ENCODE data around the gene SEMA4C. TPM values are rescaled to one million over a fixed set of nuclear protein-coding genes. Genes with fewer than 3 reads are reported as not detected.

The SEMA4C gene
- total RNA-seq, 4 donors from 2014 or later = 10.4 to 27.1 (median 17.8) TPM

GRCh38 chr2:96847586-96847985 lies 22.3 kb downstream of the SEMA4C start:
- TF ChIP-seq CTCF (IDR thresholded peaks at IDR 0.05; ENCODE audit: low read depth) = no peak

- TF ChIP-seq CTCF (IDR thresholded peaks at IDR 0.05; ENCODE audit: low read depth) = no peak
Observed at GRCh38 chr2:96846825-96847224, 23.1 kb downstream of the SEMA4C start.

DNA sequence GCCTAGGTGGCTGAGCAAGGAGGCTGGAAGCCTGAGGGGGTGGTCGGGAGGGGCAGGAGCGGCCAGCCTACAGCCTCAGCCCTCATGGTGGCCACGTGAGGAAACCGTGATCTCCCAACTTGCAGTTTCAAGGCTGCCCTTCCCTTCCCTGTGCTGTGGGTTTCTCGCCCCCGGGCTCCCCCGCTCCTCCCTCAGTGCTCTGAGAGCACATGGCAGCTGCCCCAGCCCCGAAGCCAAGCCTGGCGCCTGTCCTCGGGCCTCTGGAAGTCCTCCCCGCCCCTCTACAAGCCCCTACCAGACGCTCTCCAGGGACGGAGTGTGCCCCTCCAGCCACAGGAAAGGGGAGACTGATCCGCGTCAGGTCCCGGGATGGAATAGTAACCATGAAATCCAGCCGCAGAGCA lies 25.5 kb downstream of the SEMA4C start:
- no peak for TF ChIP-seq CTCF (IDR thresholded peaks at IDR 0.05; ENCODE audit: low read depth)

DNA sequence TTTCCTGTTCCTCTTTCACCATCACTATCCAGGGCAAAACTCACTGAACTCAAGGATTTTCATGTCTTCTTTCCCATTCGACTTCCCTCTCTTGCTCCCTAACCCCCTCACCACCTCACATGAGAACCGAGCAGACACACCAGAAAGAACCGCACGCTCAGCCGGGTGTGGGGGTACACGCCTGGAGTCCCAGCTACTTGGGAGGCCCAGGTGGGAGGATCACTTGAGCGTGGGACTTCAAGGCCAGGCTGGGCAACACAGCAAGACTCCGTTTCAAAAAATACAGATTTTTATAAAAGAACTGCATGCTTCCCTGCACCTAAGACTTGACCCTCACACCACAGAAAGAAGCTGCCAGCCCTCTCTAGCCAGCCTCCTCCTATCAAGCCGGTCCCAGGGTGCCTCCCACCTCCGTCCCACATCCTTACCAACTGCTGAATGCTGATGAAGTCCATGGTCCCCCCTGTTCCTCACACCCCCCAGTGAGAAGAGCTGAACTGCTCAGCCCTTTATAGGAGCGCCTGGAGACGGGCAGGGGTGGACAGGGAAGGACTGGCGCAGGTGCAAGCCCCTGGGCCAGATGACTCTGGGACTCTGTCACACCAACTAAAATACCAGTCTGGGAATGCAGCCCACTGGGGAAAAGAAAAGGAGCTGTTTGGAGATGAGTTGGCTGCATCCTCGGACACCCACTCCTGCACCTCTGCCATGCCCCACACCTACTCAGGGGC lies 26.2 kb downstream of the SEMA4C start, which contains the start of gene ANKRD23:
Gene ANKRD23, minus strand, starts transcription at position 484 of the 731 bp plus-strand sequence. Its CDS starts 29 bp downstream, at position 455.
- TF ChIP-seq CTCF (IDR thresholded peaks at IDR 0.05; ENCODE audit: low read depth) = no peak

- no peak for TF ChIP-seq CTCF (IDR thresholded peaks at IDR 0.05; ENCODE audit: low read depth)
Observed at GRCh38 chr2:96842600-96842999, 27.3 kb downstream of the SEMA4C start.

DNA sequence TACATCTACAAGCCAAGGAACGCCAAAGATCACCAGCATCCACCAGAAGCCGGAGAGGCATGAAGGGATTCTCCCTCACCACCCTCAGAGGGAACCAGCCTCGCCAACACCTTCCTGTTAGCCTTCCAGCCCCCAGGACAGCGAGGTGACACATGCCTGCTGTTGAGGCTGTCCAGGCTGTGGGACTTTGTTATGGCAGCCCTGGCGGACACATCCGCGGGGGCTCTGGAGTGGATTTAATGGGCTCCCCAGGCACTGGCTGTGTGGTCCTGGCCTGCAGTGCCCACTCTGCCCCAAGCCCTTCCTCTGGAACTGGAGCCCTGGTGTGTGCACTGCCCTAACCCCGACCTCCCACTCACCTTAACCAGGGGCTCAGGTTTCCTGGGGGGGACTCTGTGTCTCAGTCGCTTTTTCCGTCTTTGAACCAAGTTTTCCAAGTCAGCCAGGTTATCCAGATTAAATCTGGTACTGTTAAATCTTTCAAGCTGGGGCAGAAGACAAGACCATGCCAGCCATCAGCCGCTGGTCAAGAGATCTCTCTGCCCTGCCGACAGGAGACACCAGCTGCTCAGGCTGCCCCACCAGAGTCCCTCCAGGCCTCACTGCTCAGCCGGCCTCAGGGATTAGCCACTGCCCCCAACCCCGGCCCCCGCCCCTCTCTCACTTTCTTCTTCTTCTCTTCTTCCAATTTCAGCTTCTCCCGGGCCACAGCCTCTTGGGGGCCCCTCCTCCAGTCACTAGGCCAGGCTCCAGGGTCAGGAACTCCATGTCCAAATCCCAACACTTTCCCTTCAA lies 28.0 kb downstream of the SEMA4C start:
- TF ChIP-seq CTCF (IDR thresholded peaks at IDR 0.05; ENCODE audit: low read depth) = no peak
